ENCODE results near the gene MRM2.

The MRM2 gene

DNA sequence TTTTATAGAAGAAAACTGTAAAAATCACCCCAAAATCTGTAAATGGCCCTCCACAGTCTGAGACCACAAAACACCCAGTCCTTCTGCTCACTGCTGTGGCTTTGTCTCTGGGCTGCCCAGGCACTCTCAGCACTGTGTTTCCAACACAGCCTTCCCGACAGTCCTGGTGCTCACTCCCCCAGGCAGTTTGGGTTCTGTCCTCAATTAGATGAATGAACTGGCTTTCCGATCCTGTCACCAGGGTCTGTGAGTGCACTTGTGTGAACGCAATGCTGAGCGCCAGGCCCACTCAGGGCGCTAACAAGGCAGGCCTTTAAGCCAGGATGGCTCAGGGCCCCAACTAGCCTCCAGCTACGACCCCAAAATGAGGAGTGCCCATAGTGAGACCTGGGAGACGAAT is 12.5 kb downstream of the MRM2 start:
- DNase-seq = no peak
- no peak for TF ChIP-seq POLR2A (IDR thresholded peaks at IDR 0.05; ENCODE audit: low read length)
- TF ChIP-seq GATA1 (IDR thresholded peaks at IDR 0.05; ENCODE audit: low read depth, low read length) = no peak

- no peak for TF ChIP-seq POLR2A (IDR thresholded peaks at IDR 0.05; ENCODE audit: low read length)
- no peak for TF ChIP-seq GATA1 (IDR thresholded peaks at IDR 0.05; ENCODE audit: low read depth, low read length)
- DNase-seq = no peak
Measured at GRCh38 chr7:2228921-2229320, 13.1 kb downstream of the MRM2 start.

GRCh38 chr7:2227699-2228098 is 14.3 kb downstream of the MRM2 start:
- DNase-seq = no peak
- TF ChIP-seq POLR2A (IDR thresholded peaks at IDR 0.05; ENCODE audit: low read length) (no peak), GATA1 (IDR thresholded peaks at IDR 0.05; ENCODE audit: low read depth, low read length) (no peak)

DNA sequence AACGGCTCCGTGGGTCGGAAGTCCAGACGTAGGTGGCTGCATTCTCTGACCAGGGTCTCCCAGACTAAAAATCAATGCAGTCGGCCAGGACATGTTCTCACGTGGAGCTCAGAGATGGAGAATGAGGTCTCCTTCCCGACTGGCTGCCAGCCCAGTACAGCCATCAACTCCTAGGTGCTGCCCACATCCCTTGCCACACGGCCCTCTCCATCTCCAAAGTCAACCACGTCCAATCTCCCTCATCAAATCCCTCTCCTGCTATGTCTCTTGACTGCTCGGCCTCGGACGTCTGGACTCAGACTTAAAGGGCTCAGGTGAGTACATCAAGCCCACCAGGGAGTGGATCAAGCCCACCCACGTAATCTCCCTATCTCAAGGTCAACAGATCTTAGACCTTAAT is 16.2 kb downstream of the MRM2 start:
- no peak for TF ChIP-seq GATA1 (IDR thresholded peaks at IDR 0.05; ENCODE audit: low read depth, low read length)
- TF ChIP-seq POLR2A (IDR thresholded peaks at IDR 0.05; ENCODE audit: low read length) = no peak
- no peak for DNase-seq

DNA sequence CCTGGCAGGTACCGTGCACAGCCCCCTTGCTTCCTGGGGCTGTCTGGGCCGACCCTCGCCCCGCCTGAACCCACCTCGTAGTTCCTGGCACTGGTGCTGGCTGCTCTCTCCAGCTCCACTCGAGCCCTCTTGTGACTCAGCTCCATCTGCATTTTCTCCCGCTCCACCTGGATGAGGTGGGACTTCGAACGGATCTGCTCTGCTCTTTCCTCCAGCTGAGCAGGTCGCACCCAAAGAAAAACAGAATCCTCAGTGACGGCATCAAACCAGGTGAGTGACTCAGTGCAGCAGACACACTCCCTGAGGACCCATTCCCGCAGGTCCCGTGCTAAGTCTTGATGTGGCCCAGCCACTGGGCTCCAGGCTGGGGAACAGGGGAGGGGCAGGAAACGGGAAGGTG is 16.7 kb downstream of the MRM2 start:
- no peak for TF ChIP-seq GATA1 (IDR thresholded peaks at IDR 0.05; ENCODE audit: low read depth, low read length)
- TF ChIP-seq POLR2A (IDR thresholded peaks at IDR 0.05; ENCODE audit: low read length) = no peak
- DNase-seq = no peak

DNA sequence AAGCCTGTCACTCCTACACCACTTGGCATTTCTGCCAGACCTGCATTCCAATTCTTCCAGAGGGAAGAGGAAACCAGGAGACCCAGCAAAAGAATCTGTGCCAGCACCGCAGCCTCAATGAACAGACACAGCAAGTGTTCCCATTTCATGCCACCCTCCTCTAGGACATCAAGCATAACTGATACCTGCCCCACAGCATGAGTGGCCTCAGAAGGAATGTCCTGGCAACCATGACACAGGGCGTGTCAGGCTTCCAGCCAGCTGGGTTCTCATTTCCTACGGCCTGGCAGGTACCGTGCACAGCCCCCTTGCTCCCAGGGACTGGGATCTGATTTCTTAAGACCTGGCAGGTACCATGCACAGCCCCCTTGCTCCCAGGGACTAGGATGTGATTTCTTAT is 17.1 kb downstream of the MRM2 start:
- TF ChIP-seq POLR2A (IDR thresholded peaks at IDR 0.05; ENCODE audit: low read length) (no peak), GATA1 (IDR thresholded peaks at IDR 0.05; ENCODE audit: low read depth, low read length) (no peak)
- DNase-seq = no peak

GRCh38 chr7:2224491-2224928 is 17.5 kb downstream of the MRM2 start:
- DNase-seq = no peak
- TF ChIP-seq GATA1 (IDR thresholded peaks at IDR 0.05; ENCODE audit: low read depth, low read length) = no peak
- no peak for TF ChIP-seq POLR2A (IDR thresholded peaks at IDR 0.05; ENCODE audit: low read length)

DNA sequence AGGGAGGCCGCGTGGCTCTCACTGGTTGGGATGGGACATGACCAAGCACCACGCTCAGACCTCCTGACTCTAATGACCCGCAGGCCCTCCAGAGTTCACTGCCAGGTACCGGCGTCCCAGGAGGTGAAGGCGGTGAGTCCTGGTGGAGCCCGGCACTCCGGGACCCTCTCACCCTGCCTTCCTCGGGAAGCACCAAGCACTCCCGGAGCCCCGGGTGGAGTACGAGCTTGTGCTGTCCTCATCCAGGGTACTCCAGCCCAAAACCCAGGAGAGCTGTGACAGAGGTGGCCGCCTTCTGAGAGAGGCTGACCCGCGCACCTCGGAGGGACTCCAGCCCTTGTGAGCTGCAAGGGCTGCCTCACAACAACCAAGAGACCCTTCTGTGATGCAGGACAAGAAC is 18.7 kb downstream of the MRM2 start:
- TF ChIP-seq GATA1 (IDR thresholded peaks at IDR 0.05; ENCODE audit: low read depth, low read length) (no peak), POLR2A (IDR thresholded peaks at IDR 0.05; ENCODE audit: low read length) (no peak)
- no peak for DNase-seq

GRCh38 chr7:2222516-2222915 is 19.5 kb downstream of the MRM2 start:
- TF ChIP-seq GATA1 (IDR thresholded peaks at IDR 0.05; ENCODE audit: low read depth, low read length) (no peak), POLR2A (IDR thresholded peaks at IDR 0.05; ENCODE audit: low read length) (no peak)
- no peak for DNase-seq

- TF ChIP-seq GATA1 (IDR thresholded peaks at IDR 0.05; ENCODE audit: low read depth, low read length) = no peak
- no peak for TF ChIP-seq POLR2A (IDR thresholded peaks at IDR 0.05; ENCODE audit: low read length)
- no peak for DNase-seq
Measured at GRCh38 chr7:2220954-2221353, 21.1 kb downstream of the MRM2 start.

- no peak for DNase-seq
- TF ChIP-seq GATA1 (IDR thresholded peaks at IDR 0.05; ENCODE audit: low read depth, low read length) (no peak), POLR2A (IDR thresholded peaks at IDR 0.05; ENCODE audit: low read length) (no peak)
Measured at GRCh38 chr7:2220506-2220905, 21.5 kb downstream of the MRM2 start.

- TF ChIP-seq GATA1 (IDR thresholded peaks at IDR 0.05; ENCODE audit: low read depth, low read length) = no peak
- TF ChIP-seq POLR2A (IDR thresholded peaks at IDR 0.05; ENCODE audit: low read length) = no peak
Measured at GRCh38 chr7:2220030-2220429, 22.0 kb downstream of the MRM2 start.

DNA sequence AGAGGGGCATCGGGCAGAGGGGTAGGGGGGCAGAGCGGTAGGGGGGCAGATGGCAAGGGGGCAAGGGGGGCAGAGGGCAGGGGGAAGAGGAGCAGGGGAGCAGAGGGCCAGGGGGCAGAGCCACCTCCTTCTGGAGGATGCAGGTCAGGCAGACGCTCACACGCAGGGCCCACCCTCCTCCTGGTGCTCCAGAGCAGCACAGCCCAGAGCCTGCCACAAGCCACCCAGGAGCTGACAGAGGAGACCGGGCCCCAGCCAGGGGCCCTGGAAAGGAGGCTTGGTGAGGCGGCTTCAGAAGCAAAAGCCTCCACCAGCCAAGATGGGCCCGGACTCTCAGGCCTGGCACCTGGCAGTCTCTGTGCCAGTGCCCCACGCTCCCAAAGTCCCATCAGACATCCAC is 22.4 kb downstream of the MRM2 start:
- no peak for TF ChIP-seq POLR2A (IDR thresholded peaks at IDR 0.05; ENCODE audit: low read length)
- TF ChIP-seq GATA1 (IDR thresholded peaks at IDR 0.05; ENCODE audit: low read depth, low read length) = no peak
- DNase-seq = no peak

More at GRCh38 chr7:2220030-2220429, 22.0 kb downstream of the MRM2 start:
- no peak for DNase-seq

DNA sequence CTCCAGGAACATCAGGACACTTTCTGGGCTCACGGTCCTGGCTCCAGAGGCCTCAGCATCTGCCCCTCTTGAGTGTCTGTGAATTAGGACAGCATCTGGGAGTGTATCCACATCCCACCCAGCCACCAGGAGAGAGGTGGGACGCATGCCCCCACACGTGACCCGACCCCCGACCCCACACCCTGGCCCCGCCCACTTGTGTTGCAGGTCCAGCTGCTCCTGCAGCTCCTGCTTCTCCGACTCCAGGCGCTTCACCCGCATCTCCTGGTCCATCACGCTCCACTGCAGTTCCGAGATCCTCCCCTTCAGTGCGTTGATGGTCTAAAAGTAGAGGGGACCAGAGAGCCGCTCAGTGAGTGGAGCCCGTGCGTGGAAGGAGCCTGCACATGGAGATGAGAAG is 22.9 kb downstream of the MRM2 start:
- no peak for DNase-seq
- TF ChIP-seq POLR2A (IDR thresholded peaks at IDR 0.05; ENCODE audit: low read length) (no peak), GATA1 (IDR thresholded peaks at IDR 0.05; ENCODE audit: low read depth, low read length) (no peak)

- no peak for DNase-seq
- TF ChIP-seq GATA1 (IDR thresholded peaks at IDR 0.05; ENCODE audit: low read depth, low read length) = no peak
- TF ChIP-seq POLR2A (IDR thresholded peaks at IDR 0.05; ENCODE audit: low read length) = no peak
Measured at GRCh38 chr7:2218444-2218785, 23.6 kb downstream of the MRM2 start.
